IMR-90 (cell line): ENCODE measurements around the gene TTC21A. TPM values are rescaled to one million over a fixed set of nuclear protein-coding genes. Genes with fewer than 3 reads are reported as not detected.

ENCODE experiments used
- ATAC-seq: fragments of 200-7000 bp; cut with Tn5 transposase; 2 replicates; pipeline ENCODE4 v1.9.1; 2020; ENCODE audit warnings: low read depth, mild to moderate bottlenecking, moderate library complexity
- BruUV-seq: library from RNA; stranded (reverse); fragments of 400-500 nt; replicated peaks from 2 replicates; lab custom pipeline; 2021; lab: Mats Ljungman, UMichigan
- CTCF ChIA-PET: fragments of 300-600 bp; formaldehyde crosslinking; extraction: SDS; loops from one replicate; lab custom pipeline; 2021; ENCODE audit warnings: antibody characterized with exemption; lab: Yijun Ruan, JAX
- POLR2A ChIA-PET: fragments of 300-600 bp; sonication (Branson Sonifier 250); formaldehyde crosslinking; loops from one replicate; lab custom pipeline; 2022; ENCODE audit warnings: antibody characterized with exemption; ENCODE audit not compliant: unreplicated experiment; lab: Charles Lee
- DNase-seq: peaks from one replicate; pipeline ENCODE4 v3.0.0; 2013
- H2AFZ ChIP-seq: replicated peaks from 2 replicates; pipeline ENCODE3; 2013; ENCODE audit warnings: low read length, mild to moderate bottlenecking; ENCODE audit not compliant: poor library complexity
- H2AK5ac ChIP-seq: 2 replicates; pipeline ENCODE4 v1.6.1; 2013; ENCODE audit warnings: low read depth, low read length, inconsistent platforms
- H2AK9ac ChIP-seq: replicated peaks from 2 replicates; pipeline ENCODE3; 2013; ENCODE audit warnings: mild to moderate bottlenecking, low read depth, low read length, moderate library complexity; ENCODE audit not compliant: poor library complexity
- H2BK120ac ChIP-seq: 2 replicates; pipeline ENCODE4 v1.6.1; 2013; ENCODE audit warnings: low read depth, low read length, inconsistent platforms
- H2BK15ac ChIP-seq: 3 replicates; pipeline ENCODE4 v1.6.1; 2013; ENCODE audit warnings: low read depth, low read length, inconsistent platforms
- H2BK20ac ChIP-seq: 2 replicates; pipeline ENCODE4 v1.6.1; 2013; ENCODE audit warnings: low read depth, mild to moderate bottlenecking, inconsistent platforms, low read length, moderate library complexity
- H2BK5ac ChIP-seq: 2 replicates; pipeline ENCODE4 v1.6.1; 2013; ENCODE audit warnings: mild to moderate bottlenecking, low read depth, low read length, inconsistent platforms; ENCODE audit not compliant: poor library complexity, severe bottlenecking
- H3K14ac ChIP-seq: replicated peaks from 2 replicates; pipeline ENCODE4 v1.6.1; 2013; ENCODE audit warnings: low read depth, low read length, inconsistent platforms
- H3K18ac ChIP-seq: 2 replicates; pipeline ENCODE4 v1.6.1; 2013; ENCODE audit warnings: low read depth, low read length, control low read depth
- H3K23ac ChIP-seq: 2 replicates; pipeline ENCODE4 v1.6.1; 2013; ENCODE audit warnings: low read depth, low read length, inconsistent platforms
- H3K27ac ChIP-seq: 2 replicates; pipeline ENCODE4 v1.5.1; 2013; ENCODE audit warnings: mild to moderate bottlenecking, control low read depth, low read length; ENCODE audit not compliant: insufficient read depth
- H3K27me3 ChIP-seq: 2 replicates; pipeline ENCODE4 v1.6.1; 2013; ENCODE audit warnings: low read length; ENCODE audit not compliant: control insufficient read depth, insufficient read depth
- H3K36me3 ChIP-seq: 2 replicates; pipeline ENCODE4 v1.6.1; 2013; ENCODE audit warnings: low read length, mixed read lengths; ENCODE audit not compliant: control insufficient read depth, insufficient read depth
- H3K4ac ChIP-seq: 2 replicates; pipeline ENCODE4 v1.6.1; 2013; ENCODE audit warnings: low read depth, low read length, inconsistent platforms
- H3K4me1 ChIP-seq: 2 replicates; pipeline ENCODE4 v1.6.1; 2013; ENCODE audit warnings: low read length, mixed read lengths; ENCODE audit not compliant: control insufficient read depth, insufficient read depth
- H3K4me2 ChIP-seq: 2 replicates; pipeline ENCODE4 v1.6.1; 2013; ENCODE audit warnings: low read depth, mild to moderate bottlenecking, control low read depth, low read length, moderate library complexity
- H3K4me3 ChIP-seq: 2 replicates; pipeline ENCODE4 v1.5.1; 2013; ENCODE audit warnings: low read depth, mild to moderate bottlenecking, control low read depth, low read length, moderate library complexity; ENCODE audit not compliant: insufficient read depth
- H3K56ac ChIP-seq: 2 replicates; pipeline ENCODE4 v1.6.1; 2013; ENCODE audit warnings: low read length, inconsistent platforms; ENCODE audit not compliant: insufficient read depth; ENCODE audit errors: extremely low read depth
- H3K79me1 ChIP-seq, 2 experiments: 2 replicates each; pipeline ENCODE4 v1.6.1; 2013; ENCODE audit warnings: low read length in 2 of 2, inconsistent platforms in 1 of 2, low read depth in 1 of 2
- H3K9ac ChIP-seq: 2 replicates; pipeline ENCODE4 v1.6.1; 2013; ENCODE audit warnings: low read depth, low read length, control low read depth
- H3K9me1 ChIP-seq: 2 replicates; pipeline ENCODE4 v1.6.1; 2013; ENCODE audit warnings: low read length, inconsistent platforms; ENCODE audit not compliant: insufficient read depth
- H3K9me3 ChIP-seq: 2 replicates; pipeline ENCODE4 v1.6.1; 2013; ENCODE audit warnings: low read length; ENCODE audit not compliant: control insufficient read depth, insufficient read depth
- H4K20me1 ChIP-seq: 2 replicates; pipeline ENCODE4 v1.6.1; 2013; ENCODE audit warnings: low read length, inconsistent platforms; ENCODE audit not compliant: insufficient read depth
- H4K5ac ChIP-seq: 2 replicates; pipeline ENCODE4 v1.6.1; 2013; ENCODE audit warnings: mild to moderate bottlenecking, low read depth, low read length, control low read depth
- H4K8ac ChIP-seq, 2 experiments: 2 replicates each; pipeline ENCODE4 v1.6.1; 2013; ENCODE audit warnings: low read depth in 2 of 2, low read length in 2 of 2, control low read depth in 1 of 2, inconsistent platforms in 1 of 2
- H4K91ac ChIP-seq: 2 replicates; pipeline ENCODE4 v1.6.1; 2013; ENCODE audit warnings: low read depth, low read length, inconsistent platforms; ENCODE audit not compliant: insufficient read depth
- BHLHE40 ChIP-seq: fragments of 150-350 bp; IDR thresholded peaks from 2 replicates; pipeline ENCODE4 v1.6.1; 2016; ENCODE audit warnings: mild to moderate bottlenecking, low read depth, low read length
- CHD1 ChIP-seq: IDR thresholded peaks from 2 replicates; pipeline ENCODE4 v1.6.1; 2012; ENCODE audit warnings: low read depth, low read length, improper control_type of control experiment
- CTCF ChIP-seq: conservative IDR thresholded peaks from 2 replicates; pipeline ENCODE4 v1.5.1; 2012; ENCODE audit warnings: mild to moderate bottlenecking, low read depth, low read length, improper control_type of control experiment
- FOS ChIP-seq: fragments of 150-350 bp; IDR thresholded peaks from 2 replicates; pipeline ENCODE4 v1.6.1; 2016; ENCODE audit warnings: low read depth, low read length
- MXI1 ChIP-seq: IDR thresholded peaks from 2 replicates; pipeline ENCODE4 v1.6.1; 2012; ENCODE audit warnings: low read depth, mild to moderate bottlenecking, low read length, moderate library complexity, borderline replicate concordance
- NFE2L2 ChIP-seq: fragments of 150-350 bp; IDR thresholded peaks from 2 replicates; pipeline ENCODE4 v1.6.1; 2016; ENCODE audit warnings: low read depth, mild to moderate bottlenecking, low read length
- POLR2A ChIP-seq: IDR thresholded peaks from 2 replicates; pipeline ENCODE4 v1.6.1; 2012; ENCODE audit warnings: mild to moderate bottlenecking, low read depth, low read length
- RAD21 ChIP-seq: IDR thresholded peaks from 2 replicates; pipeline ENCODE4 v1.6.1; 2012; ENCODE audit warnings: low read length, improper control_type of control experiment
- RFX5 ChIP-seq: IDR thresholded peaks from 2 replicates; pipeline ENCODE4 v1.8.0; 2012; ENCODE audit warnings: low read depth, mild to moderate bottlenecking, low read length, moderate library complexity
- SMC3 ChIP-seq: fragments of 150-350 bp; IDR thresholded peaks from 2 replicates; pipeline ENCODE4 v1.6.1; 2016; ENCODE audit warnings: low read depth, mild to moderate bottlenecking, antibody characterized with exemption, low read length, moderate library complexity
- USF2 ChIP-seq: fragments of 150-350 bp; IDR thresholded peaks from 2 replicates; pipeline ENCODE4 v1.6.1; 2017; ENCODE audit warnings: mild to moderate bottlenecking, antibody characterized with exemption, low read length, low read depth
- dilution Hi-C: fragments of 300-500 bp; cut with HindIII; formaldehyde crosslinking; loops from one replicate; pipeline ENCODE4 v1.14.3; 2018; ENCODE audit warnings: low sequenced_read_pairs; ENCODE audit not compliant: unreplicated experiment
- in situ Hi-C: fragments of 300-500 bp; cut with MboI; formaldehyde crosslinking; loops from 3 replicates; pipeline ENCODE4 v1.14.3; 2019; ENCODE audit warnings: low sequenced_read_pairs, inconsistent platforms, mixed read lengths
- intact Hi-C: fragments of 100-400 bp; cut with micrococcal nuclease; formaldehyde crosslinking; loops from 2 replicates; pipeline ENCODE4 v1.10.0; 2022
- polyA plus RNA-seq, 3 experiments: library from polyadenylated mRNA; depleted of rRNA; stranded (reverse); fragments of >200 nt; gene quantifications; 2 replicates each; pipeline ENCODE4 v1.2.3, GENCODE V29; 2012; ENCODE audit warnings: low replicate concordance in 1 of 3
- total RNA-seq: library from RNA; depleted of rRNA; stranded (reverse); fragments of >200 nt; gene quantifications from 2 replicates; pipeline ENCODE4 v1.2.3, GENCODE V29; 2012

The TTC21A gene
- total and polyA plus RNA-seq, 2 of the 4 experiments (the other 2 are of a cell fraction), result 0.90 to 1.8 TPM

GRCh38 chr3:39079530-39079929 is 27.9 kb upstream of the TTC21A start:
- DNase-seq (no peak), ATAC-seq (no peak)
- BruUV-seq, result no TSS peak
- no peaks in the 10 kb centered on the region for H4K20me1 ChIP-seq
- H2BK20ac ChIP-seq, result no peak overlapping the region
- H3K56ac ChIP-seq, result no peak overlapping the region
- no peak overlapping the region for H3K18ac ChIP-seq
- no peak overlapping the region for H4K91ac ChIP-seq
- H3K4me1 ChIP-seq, result no peaks in the 10 kb centered on the region
- no peaks in the 10 kb centered on the region for H3K79me1 ChIP-seq
- CTCF ChIA-PET, result no interaction called here
- no peak overlapping the region for H2BK5ac ChIP-seq
- H4K8ac ChIP-seq, result no peak overlapping the region
- no peak overlapping the region for H4K5ac ChIP-seq
- no peak overlapping the region for H3K27ac ChIP-seq
- H3K27me3 ChIP-seq, result no peaks in the 10 kb centered on the region
- H2BK120ac ChIP-seq, result no peak overlapping the region
- no peak overlapping the region for H2BK15ac ChIP-seq
- no peak overlapping the region for H3K4me2 ChIP-seq
- peaks cover 21% of the 10 kb centered on the region for H3K36me3 ChIP-seq
- H3K4ac ChIP-seq, result no peak overlapping the region
- no peaks in the 10 kb centered on the region for H3K9me3 ChIP-seq
- no peak overlapping the region for H3K23ac ChIP-seq
- intact Hi-C loops (no loop called here), dilution Hi-C loops (no loop called here), in situ Hi-C loops (no loop called here)
- no peak for TF ChIP-seq CTCF
- no peak for TF ChIP-seq RFX5
- TF ChIP-seq MXI1, result no peak
- TF ChIP-seq BHLHE40, result no peak
- no peak for TF ChIP-seq POLR2A
- no peak for TF ChIP-seq SMC3
- TF ChIP-seq FOS, result no peak
- no peak for TF ChIP-seq CHD1
- TF ChIP-seq RAD21, result no peak
- no peak for TF ChIP-seq NFE2L2
- no peak for TF ChIP-seq USF2
- H3K9ac ChIP-seq, result no peak overlapping the region
- no peaks in the 10 kb centered on the region for H3K9me1 ChIP-seq
- no peak overlapping the region for H2AFZ ChIP-seq
- POLR2A ChIA-PET, result no interaction called here
- no peak overlapping the region for H2AK9ac ChIP-seq
- no peak overlapping the region for H3K4me3 ChIP-seq
- no peak overlapping the region for H3K14ac ChIP-seq
- no peak overlapping the region for H2AK5ac ChIP-seq
